HepG2 (cell line): ENCODE results near the gene AJM1. TPM values are rescaled to one million over a fixed set of nuclear protein-coding genes. Genes with fewer than 3 reads are reported as not detected.

ENCODE experiments used
- ATAC-seq: fragments of 200-7000 bp; cut with Tn5 transposase; 3 replicates; pipeline ENCODE4 v1.9.1; 2020; ENCODE audit warnings: mild to moderate bottlenecking, moderate library complexity
- BruUV-seq: library from RNA; stranded (reverse); fragments of 400-500 nt; replicated peaks from 2 replicates; lab custom pipeline; 2021; lab: Mats Ljungman, UMichigan
- CTCF ChIA-PET: fragments of 300-600 bp; formaldehyde crosslinking; extraction: SDS; loops from one replicate; lab custom pipeline; 2021; ENCODE audit warnings: low total read pairs, inconsistent platforms, low intra/inter-chr PET ratio; lab: Yijun Ruan, JAX
- POLR2A ChIA-PET: fragments of 350-600 bp; sonication (Branson Sonifier 250); formaldehyde crosslinking; loops from one replicate; lab custom pipeline; 2020; ENCODE audit warnings: antibody characterized with exemption, inconsistent platforms; lab: Yijun Ruan, JAX
- DNase-seq: peaks from one replicate; pipeline ENCODE4 v3.0.0-alpha.2; 2015; ENCODE audit warnings: low spot score
- FAIRE-seq: peaks from 3 replicates; lab custom pipeline; 2011; peaks lifted over from hg19 to GRCh38; lab: Jason Lieb, UNC
- H2AFZ ChIP-seq: one replicate; pipeline ENCODE4 v1.6.1; 2011; ENCODE audit warnings: low read length, inconsistent platforms
- H3K27ac ChIP-seq: fragments of 300-600 bp; 3 replicates; pipeline ENCODE4 v1.8.0; 2011; ENCODE audit warnings: mixed run types, mild to moderate bottlenecking, mixed read lengths, low read length, inconsistent platforms; ENCODE audit not compliant: insufficient read depth; ENCODE audit errors: extremely low read length
- H3K27me3 ChIP-seq, 2 experiments: fragments of 200-600 bp in 1 of 2; 2 replicates in 1 of 2; 3 replicates in 1 of 2; pipeline versions ENCODE4 v1.6.0 to v1.8.0; 2011; ENCODE audit warnings: low read length in 2 of 2, mild to moderate bottlenecking in 2 of 2, moderate library complexity in 2 of 2, inconsistent platforms in 1 of 2; ENCODE audit not compliant: insufficient read depth in 2 of 2, control insufficient read depth in 1 of 2
- H3K36me3 ChIP-seq, 2 experiments: fragments of 200-600 bp in 1 of 2; replicated peaks in 1 of 2; 2 replicates in 1 of 2; 3 replicates in 1 of 2; pipeline versions ENCODE4 v1.5.1 to v1.8.0; 2011; ENCODE audit warnings: low read length in 2 of 2, inconsistent platforms in 1 of 2; ENCODE audit not compliant: insufficient read depth in 2 of 2, control insufficient read depth in 1 of 2
- H3K4me1 ChIP-seq: 2 replicates; pipeline ENCODE4 v1.5.1; 2012; ENCODE audit warnings: low read length, inconsistent platforms; ENCODE audit not compliant: insufficient read depth
- H3K4me2 ChIP-seq: 2 replicates; pipeline ENCODE4 v1.6.0; 2011; ENCODE audit warnings: low read depth, low read length, inconsistent platforms
- H3K4me3 ChIP-seq, 3 experiments: fragments of 200-600 bp in 1 of 3; sonication (generic), shearing (Covaris generic) in 1 of 3; replicated peaks in 1 of 3; 2 replicates each; pipeline ENCODE4 v1.5.1; 2011 to 2016; ENCODE audit warnings: low read length in 3 of 3, inconsistent platforms in 2 of 3, low read depth in 2 of 3, mild to moderate bottlenecking in 2 of 3, control low read depth in 1 of 3, mixed read lengths in 1 of 3; ENCODE audit not compliant: insufficient read depth in 1 of 3
- H3K79me2 ChIP-seq: one replicate; pipeline ENCODE4 v1.6.1; 2011; ENCODE audit warnings: low read length, inconsistent platforms; ENCODE audit not compliant: insufficient read depth
- H3K9ac ChIP-seq: 2 replicates; pipeline ENCODE4 v1.6.0; 2011; ENCODE audit warnings: mild to moderate bottlenecking, low read depth, low read length, inconsistent platforms; ENCODE audit not compliant: insufficient read depth
- H3K9me3 ChIP-seq: 2 replicates; pipeline ENCODE4 v1.5.1; 2012; ENCODE audit warnings: mild to moderate bottlenecking, low read length
- H4K20me1 ChIP-seq: 2 replicates; pipeline ENCODE4 v1.6.0; 2011; ENCODE audit warnings: inconsistent platforms, mild to moderate bottlenecking, low read length, moderate library complexity; ENCODE audit not compliant: insufficient read depth
- ARID2 ChIP-seq: sonication (generic); formaldehyde crosslinking; IDR thresholded peaks from 2 replicates; pipeline ENCODE4 v1.8.1; 2022; ENCODE audit warnings: mild to moderate bottlenecking, missing genetic modification reagents, borderline replicate concordance
- DRAP1 ChIP-seq: IDR thresholded peaks from 2 replicates; pipeline ENCODE4 v1.6.1; 2016; ENCODE audit warnings: missing genetic modification reagents, missing compliant biosample characterization
- GPN1 ChIP-seq: sonication (generic); formaldehyde crosslinking; IDR thresholded peaks from 2 replicates; pipeline ENCODE4 v1.5.1; 2020; ENCODE audit warnings: missing genetic modification reagents, borderline replicate concordance
- HDAC6 ChIP-seq: fragments of 200-600 bp; sonication (generic); IDR thresholded peaks from 2 replicates; pipeline ENCODE4 v1.7.0; 2017; ENCODE audit warnings: mild to moderate bottlenecking, antibody characterized with exemption, low read length, low read depth
- HNRNPUL1 ChIP-seq: fragments of 200-400 bp; formaldehyde crosslinking; IDR thresholded peaks from 2 replicates; pipeline ENCODE4 v1.6.1; 2017; ENCODE audit warnings: low read depth, mild to moderate bottlenecking, low read length, moderate library complexity
- HOXA7 ChIP-seq: sonication (generic); formaldehyde crosslinking; IDR thresholded peaks from 2 replicates; pipeline ENCODE4 v1.8.1; 2022; ENCODE audit warnings: mild to moderate bottlenecking, missing genetic modification reagents, moderate library complexity
- KDM2A ChIP-seq: sonication (generic); formaldehyde crosslinking; IDR thresholded peaks from 2 replicates; pipeline ENCODE4 v1.4.0; 2020; ENCODE audit warnings: low read depth, missing genetic modification reagents, borderline replicate concordance
- MEIS2 ChIP-seq: sonication (generic); formaldehyde crosslinking; IDR thresholded peaks from 2 replicates; pipeline ENCODE4 v1.9.0; 2021; ENCODE audit warnings: mild to moderate bottlenecking, missing genetic modification reagents
- NR2F6 ChIP-seq, 2 experiments: IDR thresholded peaks; 2 replicates each; pipeline ENCODE4 v1.6.1; 2016; ENCODE audit warnings: antibody characterized with exemption in 1 of 2, mild to moderate bottlenecking in 1 of 2
- PAX8 ChIP-seq: sonication (generic); formaldehyde crosslinking; IDR thresholded peaks from 2 replicates; pipeline ENCODE4 v1.8.0; 2022; ENCODE audit warnings: mild to moderate bottlenecking, missing genetic modification reagents, borderline replicate concordance
- PRMT3 ChIP-seq: sonication (generic); formaldehyde crosslinking; IDR thresholded peaks from 2 replicates; pipeline ENCODE4 v1.8.1; 2022; ENCODE audit warnings: low read depth, mild to moderate bottlenecking, moderate library complexity, missing genetic modification reagents, borderline replicate concordance
- SETDB1 ChIP-seq: sonication (generic); formaldehyde crosslinking; IDR thresholded peaks from 2 replicates; pipeline ENCODE4 v1.5.1; 2020; ENCODE audit warnings: missing genetic modification reagents, mild to moderate bottlenecking, borderline replicate concordance
- SOX6 ChIP-seq, 2 experiments: fragments of 450-650 bp in 1 of 2; sonication (generic) in 1 of 2; formaldehyde crosslinking in 1 of 2; IDR thresholded peaks; 2 replicates each; pipeline versions ENCODE4 v1.4.0 to v1.6.1; 2017 to 2020; ENCODE audit warnings: antibody characterized with exemption in 1 of 2, mild to moderate bottlenecking in 1 of 2, missing genetic modification reagents in 1 of 2
- SRY ChIP-seq: sonication (generic); formaldehyde crosslinking; IDR thresholded peaks from 2 replicates; pipeline ENCODE4 v1.8.0; 2022; ENCODE audit warnings: mild to moderate bottlenecking, missing genetic modification reagents
- ZC3H13 ChIP-seq: sonication (generic); formaldehyde crosslinking; IDR thresholded peaks from 2 replicates; pipeline ENCODE4 v1.8.1; 2023; ENCODE audit warnings: mild to moderate bottlenecking, missing genetic modification reagents, moderate library complexity
- ZFY ChIP-seq: sonication (generic); formaldehyde crosslinking; IDR thresholded peaks from 2 replicates; pipeline ENCODE4 v1.4.0; 2020; ENCODE audit warnings: missing genetic modification reagents
- ZNF546 ChIP-seq: sonication (generic); formaldehyde crosslinking; conservative IDR thresholded peaks from 2 replicates; pipeline ENCODE4 v1.8.1; 2023; ENCODE audit warnings: mild to moderate bottlenecking, missing genetic modification reagents
- ZNF710 ChIP-seq: sonication (generic); formaldehyde crosslinking; IDR thresholded peaks from 2 replicates; pipeline ENCODE4 v1.5.0; 2020; ENCODE audit warnings: mild to moderate bottlenecking, missing genetic modification reagents, borderline replicate concordance
- ZNF879 ChIP-seq: sonication (generic); formaldehyde crosslinking; IDR thresholded peaks from 2 replicates; pipeline ENCODE4 v1.8.1; 2023; ENCODE audit warnings: missing genetic modification reagents
- WGBS: methylation state at CpG from one replicate; pipeline ENCODE4 v1.1.6; 2017; ENCODE audit warnings: low lambda C conversion rate; 5-methylcytosine and 5-hydroxymethylcytosine counted together
- in situ Hi-C: cut with HindIII; loops from 2 replicates; pipeline ENCODE4 v1.10.0; 2017; ENCODE audit warnings: low pct_unique_long_range_greater_than_20kb; ENCODE audit not compliant: extremely low pct_ligation_motif_present
- intact Hi-C: fragments of 100-400 bp; cut with micrococcal nuclease; formaldehyde crosslinking; loops from one replicate; pipeline ENCODE4 v1.10.0; 2022; ENCODE audit not compliant: unreplicated experiment
- polyA plus RNA-seq, 8 experiments: library from polyadenylated mRNA; depleted of rRNA in 3 of 8; stranded (reverse) in 7 of 8; unstranded in 1 of 8; fragments of >200 nt; fragmentation: Illumina TruSeq in 4 of 8; extraction: Trizol in 4 of 8; gene quantifications; 2 replicates each; pipeline versions ENCODE4 v1.2.1 to v1.2.3, GENCODE V29; 2011 to 2016; ENCODE audit warnings: low read depth in 4 of 8, missing spikeins in 1 of 8, mixed read lengths in 1 of 8; ENCODE audit not compliant: insufficient read depth in 1 of 8
- total RNA-seq, 5 experiments: library from RNA; depleted of rRNA; stranded (reverse); fragments of >200 nt; fragmentation: Illumina TruSeq; extraction: Trizol; gene quantifications; 2 replicates each; pipeline ENCODE4 v1.2.3, GENCODE V29; 2016; ENCODE audit warnings: low read depth in 1 of 5
- TF ChIP-seq, protein P1 (sequence below): sonication (generic); formaldehyde crosslinking; IDR thresholded peaks from 2 replicates; pipeline ENCODE4 v1.8.0; 2023; ENCODE audit warnings: mild to moderate bottlenecking, missing genetic modification reagents

Gene AJM1
- total and polyA plus RNA-seq, 2 of the 13 experiments (the other 11 are each of a cell fraction or from before 2014, with no cell fraction given) = 1.1 to 1.2 TPM

DNA sequence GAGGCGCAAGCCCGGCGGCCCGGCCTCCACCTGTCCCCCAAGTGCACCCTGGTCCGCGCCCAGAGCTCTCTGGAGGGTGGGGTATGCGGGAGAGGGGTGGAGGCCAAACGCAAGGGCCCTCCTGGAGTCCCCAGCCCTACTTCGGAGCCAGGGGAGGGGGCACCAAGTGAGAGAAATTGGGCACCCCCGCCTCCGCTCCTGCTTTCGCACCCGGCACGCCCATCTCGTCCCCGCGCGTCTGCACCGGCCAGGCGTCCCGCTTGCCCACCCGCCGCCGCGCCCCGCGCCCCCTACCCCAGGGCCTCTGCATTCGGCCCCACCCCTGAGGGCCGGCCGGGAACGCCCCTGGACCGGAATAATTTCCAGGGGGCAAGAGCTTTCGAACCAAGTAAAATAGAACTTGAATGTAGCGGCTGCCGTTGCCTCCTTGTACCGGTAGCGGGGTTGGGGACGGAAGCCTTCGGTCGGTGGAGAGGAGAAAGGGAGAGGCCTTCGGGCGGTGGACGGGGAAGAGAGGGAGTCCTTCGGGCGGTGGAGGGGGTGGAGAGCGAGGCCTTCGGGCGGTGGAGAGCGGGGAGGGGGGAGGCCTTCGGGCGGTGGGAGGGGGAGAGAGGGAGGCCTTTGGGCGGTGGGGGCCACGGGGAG is 6.2 kb downstream of the AJM1 start:
- Histone ChIP-seq H3K36me3 (peaks cover 11 to 20% of the 10 kb centered on the region in 2 experiments), H3K4me3 (peak overlapping the region; percentile 88 to 98 (median 91)), H3K9me3 (no peaks in the 10 kb centered on the region), H4K20me1 (peaks cover 9% of the 10 kb centered on the region; the same call in 1 of the 2 replicates), H3K79me2 (peaks cover 17% of the 10 kb centered on the region), H3K27me3 (no peaks in the 10 kb centered on the region; a peak in 1 of 5 replicates), H3K9ac (peak overlapping the region; percentile 94), H3K4me1 (peaks cover 26% of the 10 kb centered on the region), H2AFZ (no peak overlapping the region), H3K27ac (peak overlapping the region; percentile 91), H3K4me2 (peak overlapping the region; percentile 81)
- DNase-seq = peak; percentile 34
- CTCF ChIA-PET = no interaction called here
- in situ Hi-C loops (loop anchor here (10.0 kb wide), 1 partner anchor 186 kb away; the partner anchor contains the start of gene FUT7), intact Hi-C loops (loop anchor here (5.0 kb wide), 2 partner anchors 34 to 61 kb away; no protein-coding TSS in a partner anchor)
- peak; percentile 4 for ATAC-seq
- FAIRE-seq = no peak
- TSS peak; percentile 84 for BruUV-seq
- POLR2A ChIA-PET = interaction anchor here (0.7 to 2.3 kb wide), 11 partner anchors 11 to 837 kb away, joined by 3 to 45 read pairs (median 6); partner anchors contain the start of genes EDF1, RABL6, TMEM141 and TRAF2
- whole genome bisulfite sequencing = under 1% methylated on average over 13 of the region's 53 CpGs
- no peak for TF ChIP-seq HNRNPUL1
- TF ChIP-seq SETDB1 (CRISPR knock-in tag) = no peak
- peak; percentile 19; the same call in 1 of the 2 replicates for TF ChIP-seq KDM2A (CRISPR knock-in tag)
- no peak for TF ChIP-seq NR2F6 (IDR thresholded peaks at IDR 0.05)
- no peak for TF ChIP-seq NR2F6 (CRISPR knock-in tag; IDR thresholded peaks at IDR 0.05)
- TF ChIP-seq GPN1 = no peak
- 0 out of 2 replicates have a peak, but pooled peaks have one; percentile 61 for TF ChIP-seq PRMT3
- 0 out of 2 replicates have a peak, but pooled peaks have one; percentile 4 for TF ChIP-seq ZNF546 (CRISPR knock-in tag)
- TF ChIP-seq, protein P1, sequence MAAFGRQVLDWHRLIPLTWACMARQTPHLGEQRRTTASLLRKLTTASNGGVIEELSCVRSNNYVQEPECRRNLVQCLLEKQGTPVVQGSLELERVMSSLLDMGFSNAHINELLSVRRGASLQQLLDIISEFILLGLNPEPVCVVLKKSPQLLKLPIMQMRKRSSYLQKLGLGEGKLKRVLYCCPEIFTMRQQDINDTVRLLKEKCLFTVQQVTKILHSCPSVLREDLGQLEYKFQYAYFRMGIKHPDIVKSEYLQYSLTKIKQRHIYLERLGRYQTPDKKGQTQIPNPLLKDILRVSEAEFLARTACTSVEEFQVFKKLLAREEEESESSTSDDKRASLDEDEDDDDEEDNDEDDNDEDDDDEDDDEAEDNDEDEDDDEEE (CRISPR knock-in tag) = no peak
- TF ChIP-seq SOX6 (IDR thresholded peaks at IDR 0.05) = no peak
- no peak for TF ChIP-seq SOX6 (CRISPR knock-in tag; IDR thresholded peaks at IDR 0.05)
- no peak for TF ChIP-seq HDAC6
- peak; percentile 43; the same call in 1 of the 2 replicates for TF ChIP-seq PAX8 (CRISPR knock-in tag)
- no peak for TF ChIP-seq ARID2 (CRISPR knock-in tag)
- peak; percentile 19; the same call in 1 of the 2 replicates for TF ChIP-seq ZFY
- TF ChIP-seq ZNF710 = 0 out of 2 replicates have a peak, but pooled peaks have one; percentile 9
- peak; percentile 1; the same call in 1 of the 2 replicates for TF ChIP-seq MEIS2 (CRISPR knock-in tag)
- 0 out of 2 replicates have a peak, but pooled peaks have one; percentile 19 for TF ChIP-seq ZC3H13 (CRISPR knock-in tag)
- 0 out of 2 replicates have a peak, but pooled peaks have one; percentile 13 for TF ChIP-seq SRY (CRISPR knock-in tag)
- TF ChIP-seq HOXA7 = 0 out of 2 replicates have a peak, but pooled peaks have one; percentile 3
- peak; percentile 40 for TF ChIP-seq DRAP1
- TF ChIP-seq ZNF879 (CRISPR knock-in tag) = no peak
